Measurements from ENCODE around the gene AK1. TPM values are rescaled to one million over a fixed set of nuclear protein-coding genes. Genes with fewer than 3 reads are reported as not detected.
"Not testable (repeated sequence)": the region's sequence is repeated elsewhere in the genome, so short reads cannot be mapped to it uniquely, and the experiment has no call there.

Gene AK1
- total RNA-seq, 3 donors from 2014 or later: 66.7 to 157 (median 106) TPM

- TF ChIP-seq, protein P1, sequence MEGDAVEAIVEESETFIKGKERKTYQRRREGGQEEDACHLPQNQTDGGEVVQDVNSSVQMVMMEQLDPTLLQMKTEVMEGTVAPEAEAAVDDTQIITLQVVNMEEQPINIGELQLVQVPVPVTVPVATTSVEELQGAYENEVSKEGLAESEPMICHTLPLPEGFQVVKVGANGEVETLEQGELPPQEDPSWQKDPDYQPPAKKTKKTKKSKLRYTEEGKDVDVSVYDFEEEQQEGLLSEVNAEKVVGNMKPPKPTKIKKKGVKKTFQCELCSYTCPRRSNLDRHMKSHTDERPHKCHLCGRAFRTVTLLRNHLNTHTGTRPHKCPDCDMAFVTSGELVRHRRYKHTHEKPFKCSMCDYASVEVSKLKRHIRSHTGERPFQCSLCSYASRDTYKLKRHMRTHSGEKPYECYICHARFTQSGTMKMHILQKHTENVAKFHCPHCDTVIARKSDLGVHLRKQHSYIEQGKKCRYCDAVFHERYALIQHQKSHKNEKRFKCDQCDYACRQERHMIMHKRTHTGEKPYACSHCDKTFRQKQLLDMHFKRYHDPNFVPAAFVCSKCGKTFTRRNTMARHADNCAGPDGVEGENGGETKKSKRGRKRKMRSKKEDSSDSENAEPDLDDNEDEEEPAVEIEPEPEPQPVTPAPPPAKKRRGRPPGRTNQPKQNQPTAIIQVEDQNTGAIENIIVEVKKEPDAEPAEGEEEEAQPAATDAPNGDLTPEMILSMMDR (IDR thresholded peaks at IDR 0.05): no peak
- H3K9me3 ChIP-seq: no peaks in the 10 kb centered on the region
- no peaks in the 10 kb centered on the region for H3K4me1 ChIP-seq (ENCODE audit: low read depth)
- DNase-seq (no peak), ATAC-seq (no peak)
- H3K4me3 ChIP-seq: no peak overlapping the region
- intact Hi-C loops (cut with DNase I, micrococcal nuclease): no loop called here
- peaks cover 11% of the 10 kb centered on the region for H3K36me3 ChIP-seq (ENCODE audit: low read depth)
Measured at GRCh38 chr9:127885508-127886281, 8.2 kb upstream of the AK1 start.

- Histone ChIP-seq H3K4me1 (ENCODE audit: low read depth) (no peaks in the 10 kb centered on the region), H3K9me3 (no peaks in the 10 kb centered on the region), H3K4me3 (no peak overlapping the region), H3K36me3 (ENCODE audit: low read depth) (peaks cover 11% of the 10 kb centered on the region)
- DNase-seq: no peak
- intact Hi-C loops (cut with DNase I, micrococcal nuclease): no loop called here
- ATAC-seq: no peak
- TF ChIP-seq, protein P1 (IDR thresholded peaks at IDR 0.05): no peak
Measured at GRCh38 chr9:127884976-127885490, 7.6 kb upstream of the AK1 start.

DNA sequence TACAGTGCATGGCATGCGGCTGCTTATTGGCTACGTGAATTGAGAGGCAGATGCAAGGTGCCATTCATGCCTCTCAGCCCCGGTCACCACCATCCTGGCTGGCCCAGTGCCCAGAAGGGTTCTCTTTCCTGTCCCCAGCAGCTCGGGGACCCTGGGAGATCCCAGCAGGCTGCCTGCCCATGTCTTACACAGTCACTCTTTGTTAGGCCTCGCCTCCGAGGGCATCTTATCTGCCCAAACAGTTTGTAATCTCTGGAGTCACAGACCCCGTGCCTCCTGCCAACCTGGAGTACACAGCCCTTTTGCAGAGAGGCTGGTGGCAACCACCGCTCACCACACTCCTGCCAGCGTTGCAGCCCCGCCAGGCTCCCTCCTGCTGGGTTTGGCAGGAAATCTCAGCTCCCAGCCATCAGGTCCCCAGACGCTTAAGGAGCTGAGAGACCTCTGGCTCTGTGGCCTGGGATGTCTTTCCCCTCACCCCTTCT, 7.0 kb upstream of the AK1 start:
- intact Hi-C loops (cut with DNase I, micrococcal nuclease): no loop called here
- TF ChIP-seq, protein P1 (IDR thresholded peaks at IDR 0.05): no peak
- Histone ChIP-seq H3K4me1 (ENCODE audit: low read depth) (no peaks in the 10 kb centered on the region), H3K9me3 (no peaks in the 10 kb centered on the region), H3K36me3 (ENCODE audit: low read depth) (peaks cover 11% of the 10 kb centered on the region), H3K4me3 (no peak overlapping the region)
- no peak for DNase-seq
- ATAC-seq: peak; percentile 21

DNA sequence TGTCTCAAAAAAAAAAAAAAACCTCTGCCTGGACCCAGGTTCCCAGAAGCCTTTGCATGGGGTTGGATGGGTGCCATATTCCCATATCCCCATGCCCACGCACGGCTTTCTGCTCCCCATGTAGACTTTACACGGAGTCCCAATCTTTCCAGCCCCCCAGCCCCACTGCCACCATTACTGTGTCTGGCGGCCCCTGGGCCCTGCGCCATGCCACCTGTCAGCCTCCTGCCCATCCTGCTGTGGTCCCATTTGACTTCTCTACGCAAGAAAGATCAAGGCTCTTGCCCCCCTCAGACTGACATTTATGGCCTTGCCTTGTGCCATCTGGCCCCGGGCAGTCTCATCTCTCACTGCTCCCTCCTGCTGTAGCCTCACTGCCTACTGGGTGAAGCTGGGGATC, 6.5 kb upstream of the AK1 start:
- Histone ChIP-seq H3K4me3 (no peak overlapping the region), H3K36me3 (ENCODE audit: low read depth) (peaks cover 11% of the 10 kb centered on the region), H3K4me1 (ENCODE audit: low read depth) (no peaks in the 10 kb centered on the region), H3K9me3 (no peaks in the 10 kb centered on the region)
- ATAC-seq: no peak
- TF ChIP-seq, protein P1 (IDR thresholded peaks at IDR 0.05): no peak
- intact Hi-C loops (cut with DNase I, micrococcal nuclease): no loop called here
- no peak for DNase-seq

DNA sequence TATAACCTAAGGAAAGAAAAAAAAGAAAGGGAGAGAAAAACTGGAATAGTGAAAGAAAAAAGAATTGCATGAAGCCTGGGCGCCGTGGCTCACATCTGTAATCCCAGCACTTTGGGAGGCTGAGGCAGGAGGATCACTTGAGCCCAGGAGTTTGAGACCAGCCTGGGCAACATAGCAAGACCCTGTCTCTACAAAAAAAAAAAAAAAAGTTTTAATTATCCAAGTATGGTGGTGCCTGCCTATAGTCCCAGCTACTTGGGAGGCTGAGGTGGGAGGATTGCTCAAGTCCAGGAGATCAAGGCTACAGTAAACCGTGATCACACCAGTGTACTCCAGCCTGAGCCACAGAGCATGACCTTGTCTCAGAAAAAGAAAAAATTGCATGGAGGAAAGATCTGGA, 4.2 kb upstream of the AK1 start:
- H3K9me3 ChIP-seq; H3K4me3 ChIP-seq; intact Hi-C loops (cut with DNase I, micrococcal nuclease); ATAC-seq; H3K36me3 ChIP-seq (ENCODE audit: low read depth); DNase-seq: not testable (repeated sequence)
- H3K4me1 ChIP-seq (ENCODE audit: low read depth): peaks cover 12% of the 10 kb centered on the region

DNA sequence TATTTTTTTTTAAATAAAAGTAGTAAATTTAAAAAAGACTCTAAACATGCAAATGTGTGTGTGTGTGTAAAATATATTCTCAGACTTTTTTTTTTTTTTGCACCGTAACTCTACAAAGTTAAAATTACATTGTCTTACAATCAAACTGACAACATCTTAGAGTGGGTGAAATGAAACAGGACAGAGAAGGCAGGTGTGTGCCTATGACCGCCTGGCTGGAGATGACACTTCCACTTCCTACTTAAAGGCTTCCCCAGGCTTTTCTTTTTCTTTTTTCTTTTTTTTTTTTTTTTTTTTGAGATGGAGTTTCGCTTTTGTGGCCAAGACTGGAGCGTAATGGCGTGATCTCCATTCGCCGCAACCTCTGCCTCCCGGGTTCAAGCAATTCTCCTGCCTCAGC, 2.7 kb upstream of the AK1 start:
- Histone ChIP-seq H3K9me3 (no peaks in the 10 kb centered on the region), H3K4me1 (ENCODE audit: low read depth) (peaks cover 22% of the 10 kb centered on the region), H3K4me3 (no peak overlapping the region), H3K36me3 (ENCODE audit: low read depth) (no peaks in the 10 kb centered on the region)
- ATAC-seq (no peak), DNase-seq (no peak)
- TF ChIP-seq, protein P1 (IDR thresholded peaks at IDR 0.05): no peak
- intact Hi-C loops (cut with DNase I, micrococcal nuclease): no loop called here
